CD4-positive, alpha-beta memory T cell (primary cell): ENCODE results near the gene ZNF385C. TPM values are rescaled to one million over a fixed set of nuclear protein-coding genes. Genes with fewer than 3 reads are reported as not detected.
A peak's percentile ranks its signal among the peaks of the same experiment; 100 is the strongest.

Experiments
- CTCF ChIA-PET: fragments of 350-600 bp; sonication (Branson Sonifier 250); formaldehyde crosslinking; loops from one replicate; lab custom pipeline; 2021; ENCODE audit warnings: inconsistent platforms; ENCODE audit not compliant: partially characterized antibody; lab: Charles Lee
- POLR2A ChIA-PET: fragments of 350-600 bp; sonication (Branson Sonifier 250); formaldehyde crosslinking; loops from one replicate; lab custom pipeline; 2021; ENCODE audit not compliant: partially characterized antibody; lab: Charles Lee
- DNase-seq, 5 donors: peaks; one replicate each; pipeline versions ENCODE4 v3.0.0 to v3.0.0-alpha.2; 2020 to 2022; ENCODE audit warnings: mixed read lengths in 1 of 5
- H3K27ac ChIP-seq: one replicate; pipeline ENCODE4 v1.7.0; 2013; ENCODE audit warnings: low read depth, low read length
- H3K27me3 ChIP-seq: 2 replicates; pipeline ENCODE4 v1.7.0; 2013; ENCODE audit warnings: mild to moderate bottlenecking, low read length, moderate library complexity; ENCODE audit not compliant: insufficient read depth
- H3K36me3 ChIP-seq: 2 replicates; pipeline ENCODE4 v1.7.0; 2013; ENCODE audit warnings: mild to moderate bottlenecking, low read length, moderate library complexity; ENCODE audit not compliant: insufficient read depth
- H3K4me1 ChIP-seq: 2 replicates; pipeline ENCODE4 v1.7.0; 2013; ENCODE audit warnings: mild to moderate bottlenecking, low read length, moderate library complexity; ENCODE audit not compliant: insufficient read depth
- H3K4me3 ChIP-seq, 2 donors: one replicate each; pipeline ENCODE4 v1.7.0; 2013; ENCODE audit warnings: low read length in 2 of 2, mild to moderate bottlenecking in 1 of 2
- H3K9me3 ChIP-seq, 2 donors: one replicate each; pipeline ENCODE4 v1.7.0; 2013; ENCODE audit warnings: low read length in 2 of 2, control low read depth in 1 of 2; ENCODE audit not compliant: control insufficient read depth in 1 of 2
- H3K27ac Mint-ChIP-seq, 7 donors: one replicate each; pipeline ENCODE4 v1.8.0; 2020 to 2021; ENCODE audit warnings: mixed read lengths in 7 of 7, mild to moderate bottlenecking in 6 of 7, inconsistent platforms in 3 of 7, moderate library complexity in 3 of 7
- H3K27me3 Mint-ChIP-seq, 2 donors: one replicate each; pipeline ENCODE4 v1.8.0; 2020 to 2021; ENCODE audit warnings: mixed read lengths in 2 of 2
- H3K36me3 Mint-ChIP-seq, 2 donors: one replicate each; pipeline ENCODE4 v1.8.0; 2020 to 2021; ENCODE audit warnings: mixed read lengths in 2 of 2, inconsistent platforms in 1 of 2, mild to moderate bottlenecking in 1 of 2
- H3K4me1 Mint-ChIP-seq, 4 donors: one replicate each; pipeline ENCODE4 v1.8.0; 2020 to 2021; ENCODE audit warnings: mixed read lengths in 4 of 4, mild to moderate bottlenecking in 1 of 4
- H3K4me3 Mint-ChIP-seq, 8 donors: one replicate each; pipeline ENCODE4 v1.8.0; 2020 to 2021; ENCODE audit warnings: mixed read lengths in 8 of 8, mild to moderate bottlenecking in 7 of 8, moderate library complexity in 6 of 8, inconsistent platforms in 3 of 8
- H3K9me3 Mint-ChIP-seq, 8 donors: one replicate each; pipeline ENCODE4 v1.8.0; 2020 to 2021; ENCODE audit warnings: mixed read lengths in 8 of 8, mild to moderate bottlenecking in 5 of 8, inconsistent platforms in 3 of 8, moderate library complexity in 1 of 8
- intact Hi-C: fragments of 100-400 bp; cut with micrococcal nuclease; formaldehyde crosslinking; loops from one replicate; pipeline ENCODE4 v1.15.1; 2023
- polyA plus RNA-seq, 2 donors: library from polyadenylated mRNA; unstranded; fragments of 300-500 nt; fragmentation: Illumina TruSeq; gene quantifications; one replicate each; pipeline ENCODE4 v1.2.3, GENCODE V29; 2021
- total RNA-seq, 2 experiments: library from RNA; stranded (reverse); gene quantifications; one replicate each; pipeline ENCODE4 v1.2.3, GENCODE V29; 2021

Gene ZNF385C
- total and polyA plus RNA-seq, 4 experiments from 2014 or later = 0.36 TPM; not detected in 3

DNA sequence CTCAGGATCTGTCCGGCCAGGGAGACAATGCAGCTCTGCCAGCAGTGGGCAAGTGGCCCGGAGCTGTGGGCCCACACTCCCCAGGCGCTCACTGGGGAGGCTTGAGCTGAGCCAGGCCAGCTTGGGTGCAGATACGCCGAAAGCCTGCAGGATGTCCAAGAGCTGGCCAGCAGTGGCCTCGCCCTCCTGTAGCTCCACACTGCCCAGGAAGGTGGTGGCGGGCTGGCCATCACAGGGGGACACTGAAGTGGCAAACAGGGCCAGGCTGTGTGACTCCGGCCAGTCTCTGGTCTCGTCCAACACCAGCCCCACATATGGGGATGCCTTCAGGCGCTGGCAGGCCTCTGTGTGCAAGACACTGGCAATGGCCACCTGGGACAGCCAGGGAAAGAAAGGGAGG is 57.5 kb downstream of the ZNF385C start:
- CTCF ChIA-PET = interaction anchor here (0.9 to 1.6 kb wide), 9 partner anchors 9 to 79 kb away, joined by 3 to 4 read pairs (median 3); partner anchors contain the start of gene DNAJC7
- H3K4me1 Mint-ChIP-seq = no peaks in the 10 kb centered on the region
- peaks cover 3 to 11% of the 10 kb centered on the region in 2 donors for H3K27me3 Mint-ChIP-seq

DNA sequence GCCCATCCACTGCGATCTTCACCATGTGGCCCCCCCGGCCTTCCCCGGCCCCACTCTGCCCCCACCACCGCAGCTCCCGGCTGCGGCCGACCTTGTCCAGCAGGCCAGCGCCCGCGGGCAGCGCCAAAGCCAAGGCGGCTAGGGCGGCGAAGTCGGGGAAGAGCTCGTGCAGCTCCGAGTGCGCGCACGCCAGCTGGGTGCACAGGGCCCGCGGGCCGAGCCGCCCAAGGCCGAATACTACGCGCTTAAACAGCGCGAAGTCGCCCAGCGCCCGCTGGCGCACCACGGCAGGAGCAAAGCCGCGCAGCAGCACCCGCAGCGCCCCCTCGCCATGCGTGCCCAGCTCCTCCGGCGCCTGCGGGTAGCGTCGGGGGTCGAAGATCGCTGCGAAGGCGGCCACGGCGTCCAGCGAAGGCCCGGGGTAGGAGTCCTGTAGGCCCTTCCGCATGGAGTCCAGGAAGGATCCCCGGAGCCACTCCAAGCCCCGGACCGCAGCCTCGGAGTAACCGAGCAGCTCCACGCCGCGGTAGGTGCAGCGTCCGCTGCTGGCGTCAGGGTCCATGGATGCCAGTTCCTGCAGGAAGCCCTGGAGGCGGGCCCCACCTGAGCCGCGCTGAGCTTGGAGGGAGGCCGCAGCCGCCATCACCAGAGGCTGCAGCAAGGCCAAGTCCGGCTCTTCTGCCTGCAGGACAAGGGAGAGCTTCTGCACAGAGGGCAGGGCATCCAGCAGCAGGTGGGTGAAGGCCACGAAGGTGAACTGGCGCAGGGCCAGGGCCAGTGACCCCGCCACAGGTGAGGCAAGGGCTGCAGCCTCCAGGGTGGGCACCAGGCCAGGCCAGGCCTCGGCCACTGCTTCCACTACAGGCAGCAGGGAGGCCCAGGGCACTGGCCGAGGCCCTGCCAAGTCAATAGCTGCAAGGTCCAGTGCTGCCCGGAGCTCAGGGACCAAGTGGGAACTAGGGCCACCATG is 58.2 kb downstream of the ZNF385C start:
- Mint-ChIP-seq H3K4me1 (no peaks in the 10 kb centered on the region), H3K27me3 (peaks cover 3 to 12% of the 10 kb centered on the region in 2 donors), H3K27ac (no peak overlapping the region), H3K36me3 (no peaks in the 10 kb centered on the region), H3K4me3 (no peak overlapping the region), H3K9me3 (no peaks in the 10 kb centered on the region)
- H3K9me3 ChIP-seq = no peaks in the 10 kb centered on the region
- ChIA-PET CTCF (interaction anchor here (1.3 to 1.9 kb wide), 4 partner anchors 9 to 25 kb away, joined by 3 to 4 read pairs (median 3); no protein-coding TSS in a partner anchor), POLR2A (interaction anchor here (0.7 kb wide), 1 partner anchor 20 kb away, joined by 3 read pairs; the partner anchor contains the start of gene NKIRAS2)
- H3K4me3 ChIP-seq = no peak overlapping the region
- intact Hi-C loops = no loop called here
- no peak for DNase-seq
- H3K4me1 ChIP-seq = no peaks in the 10 kb centered on the region
- H3K27me3 ChIP-seq = no peaks in the 10 kb centered on the region
- H3K36me3 ChIP-seq = no peaks in the 10 kb centered on the region
- H3K27ac ChIP-seq = no peak overlapping the region

More for the DNA sequence above, 57.5 kb downstream of the ZNF385C start:
- H3K4me1 ChIP-seq = no peaks in the 10 kb centered on the region
- H3K36me3 Mint-ChIP-seq = no peaks in the 10 kb centered on the region
- intact Hi-C loops = no loop called here
- no peaks in the 10 kb centered on the region for H3K27me3 ChIP-seq
- H3K9me3 Mint-ChIP-seq = no peaks in the 10 kb centered on the region
- no peak overlapping the region for H3K4me3 ChIP-seq
- POLR2A ChIA-PET = no interaction called here
- H3K9me3 ChIP-seq = no peaks in the 10 kb centered on the region
- no peak overlapping the region for H3K27ac ChIP-seq
- H3K36me3 ChIP-seq = no peaks in the 10 kb centered on the region
- no peak overlapping the region for H3K4me3 Mint-ChIP-seq
- no peak overlapping the region for H3K27ac Mint-ChIP-seq
- DNase-seq = no peak

DNA sequence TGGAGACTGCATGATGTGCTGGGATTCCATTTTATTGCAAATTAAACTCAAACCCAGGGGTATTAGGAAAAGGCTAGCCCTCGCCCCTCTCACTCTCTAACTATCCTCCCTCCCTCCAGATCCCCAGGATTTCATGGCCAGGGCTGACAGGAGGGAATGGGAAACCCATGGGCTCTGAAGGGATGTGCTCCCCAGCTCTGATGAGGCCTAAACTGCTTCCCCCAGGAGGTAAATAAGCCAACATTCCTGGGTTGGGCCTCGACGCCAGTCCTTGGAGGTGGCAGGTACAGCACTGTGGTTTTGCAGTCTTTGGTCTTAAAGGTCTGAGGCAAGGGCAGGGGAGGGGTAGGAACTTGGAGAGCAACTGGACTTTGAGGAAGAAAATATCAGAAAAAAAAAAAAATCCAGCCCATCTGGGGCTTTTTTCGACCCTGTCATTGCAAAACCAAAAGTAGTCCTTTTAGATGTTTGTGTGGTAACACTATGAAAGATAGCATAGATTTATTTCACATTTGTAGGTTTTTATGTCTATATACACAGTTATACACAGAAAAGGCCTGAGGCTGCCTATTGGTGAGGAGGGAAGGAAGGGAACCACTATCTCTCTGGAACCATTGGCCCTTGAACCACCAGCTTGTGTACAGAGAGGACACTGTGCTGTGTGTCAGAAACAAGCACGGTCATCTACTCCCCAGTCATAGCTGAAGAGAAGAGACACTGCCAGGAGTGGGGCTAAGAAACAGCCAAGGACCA is 59.9 kb downstream of the ZNF385C start:
- no peaks in the 10 kb centered on the region for H3K4me1 ChIP-seq
- DNase-seq = no peak
- CTCF ChIA-PET = interaction anchor here (1.3 to 1.9 kb wide), 2 partner anchors 20 to 77 kb away, joined by 3 to 4 read pairs; no protein-coding TSS in a partner anchor
- H3K4me3 ChIP-seq = no peak overlapping the region
- no peaks in the 10 kb centered on the region for H3K9me3 ChIP-seq
- Mint-ChIP-seq H3K4me1 (peaks cover 0 to 2% (median 0%) of the 10 kb centered on the region in 4 donors), H3K4me3 (no peak overlapping the region), H3K27ac (no peak overlapping the region), H3K27me3 (peaks cover 3 to 17% of the 10 kb centered on the region in 2 donors), H3K36me3 (no peaks in the 10 kb centered on the region), H3K9me3 (no peaks in the 10 kb centered on the region)
- H3K27ac ChIP-seq = no peak overlapping the region
- intact Hi-C loops = no loop called here
- no peaks in the 10 kb centered on the region for H3K36me3 ChIP-seq
- H3K27me3 ChIP-seq = no peaks in the 10 kb centered on the region
- POLR2A ChIA-PET = no interaction called here

DNA sequence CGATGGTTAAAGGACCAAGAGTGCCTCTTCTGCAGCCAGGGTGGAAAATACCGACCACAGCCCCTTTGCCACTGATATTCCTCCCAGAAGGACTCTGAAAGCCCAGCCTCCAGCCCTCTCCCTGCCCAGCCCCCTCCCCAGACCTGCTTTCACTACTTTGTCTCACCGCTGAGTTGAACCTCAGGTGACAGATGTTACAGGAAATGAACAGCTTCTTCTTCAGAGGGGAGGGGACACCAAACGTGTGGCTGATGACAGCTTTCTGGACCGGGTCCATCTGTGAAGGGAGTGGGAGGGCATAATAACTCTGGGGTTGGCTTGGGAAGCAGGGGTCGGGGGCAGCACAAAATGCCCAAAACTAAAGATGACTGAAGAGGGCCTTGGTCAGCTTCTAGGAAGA is 64.2 kb downstream of the ZNF385C start:
- Mint-ChIP-seq H3K27me3 (peaks cover 2 to 17% of the 10 kb centered on the region in 2 donors), H3K36me3 (no peaks in the 10 kb centered on the region), H3K9me3 (no peaks in the 10 kb centered on the region), H3K4me1 (peaks cover 0 to 2% (median 0%) of the 10 kb centered on the region in 4 donors), H3K4me3 (no peak overlapping the region), H3K27ac (peak overlapping the region in 1 of 7 donors; percentile 14)
- Histone ChIP-seq H3K9me3 (no peaks in the 10 kb centered on the region), H3K4me1 (no peaks in the 10 kb centered on the region), H3K27me3 (no peaks in the 10 kb centered on the region), H3K36me3 (no peaks in the 10 kb centered on the region), H3K4me3 (no peak overlapping the region), H3K27ac (no peak overlapping the region)
- POLR2A ChIA-PET = interaction anchor here (0.5 to 1.0 kb wide), 2 partner anchors 17 to 1740 kb away, joined by 3 read pairs; partner anchors contain the start of gene DNAJC7
- no peak for DNase-seq
- CTCF ChIA-PET = interaction anchor here (1.1 to 4.1 kb wide), 2 partner anchors 9 to 38 kb away, joined by 3 to 17 read pairs; no protein-coding TSS in a partner anchor
- intact Hi-C loops = no loop called here

DNA sequence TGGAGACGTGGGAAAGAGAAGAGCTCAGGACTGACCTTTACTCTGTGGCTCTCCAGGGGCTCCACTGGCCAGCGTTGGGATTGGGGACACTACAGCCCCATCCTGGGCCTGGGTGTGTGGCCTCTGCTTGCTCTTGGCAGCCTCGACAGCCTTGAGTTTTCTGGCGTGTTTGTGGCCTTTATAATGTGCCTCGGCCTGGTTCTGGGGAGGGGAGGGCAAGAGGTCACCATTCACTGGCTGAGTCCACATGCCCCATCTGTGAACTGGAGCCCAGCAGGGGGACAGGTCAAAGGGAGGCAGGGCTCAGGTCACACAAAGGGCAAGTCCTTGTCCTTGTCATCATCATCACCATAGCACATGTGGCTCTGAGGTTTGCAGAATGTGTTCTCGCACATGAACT is 66.7 kb downstream of the ZNF385C start:
- CTCF ChIA-PET = interaction anchor here (0.8 to 2.5 kb wide), 2 partner anchors 12 to 14 kb away, joined by 3 to 9 read pairs; partner anchors contain the start of gene NKIRAS2
- H3K9me3 ChIP-seq = no peaks in the 10 kb centered on the region

DNA sequence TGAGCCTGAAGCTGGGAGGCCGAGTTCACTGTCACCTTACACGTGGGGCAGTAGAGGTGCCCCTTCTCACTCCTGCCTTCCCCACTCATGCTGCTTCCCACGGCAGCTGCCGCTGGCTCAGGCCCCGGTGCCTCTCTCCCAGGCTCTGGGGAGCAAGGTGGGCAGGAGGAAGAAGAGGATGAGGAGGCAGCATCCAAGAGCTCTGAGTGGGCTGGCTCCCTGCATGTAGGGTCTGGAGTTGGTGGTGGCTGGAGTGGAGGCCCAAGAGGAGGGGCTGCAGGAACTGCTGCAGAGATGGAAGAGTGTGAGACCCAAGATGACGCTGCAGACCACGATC is 69.5 kb downstream of the ZNF385C start:
- Histone ChIP-seq H3K9me3 (no peaks in the 10 kb centered on the region), H3K4me3 (no peak overlapping the region), H3K4me1 (peaks cover 6% of the 10 kb centered on the region), H3K27ac (no peak overlapping the region), H3K27me3 (no peaks in the 10 kb centered on the region), H3K36me3 (peaks cover 6% of the 10 kb centered on the region)
- DNase-seq = no peak
- peaks cover 3 to 6% (median 5%) of the 10 kb centered on the region in 4 donors for H3K4me1 Mint-ChIP-seq
- POLR2A ChIA-PET = interaction anchor here (1.5 kb wide), 1 partner anchor 11 kb away, joined by 5 read pairs; the partner anchor contains the start of gene DNAJC7
- H3K36me3 Mint-ChIP-seq = peaks cover 4 to 13% of the 10 kb centered on the region in 2 donors
- no peak overlapping the region for H3K27ac Mint-ChIP-seq
- intact Hi-C loops = loop anchor here (5.0 kb wide), 1 partner anchor 154 kb away; the partner anchor contains the start of gene KCNH4
- no peaks in the 10 kb centered on the region for H3K9me3 Mint-ChIP-seq
- H3K27me3 Mint-ChIP-seq = peaks cover 2 to 4% of the 10 kb centered on the region in 2 donors
- H3K4me3 Mint-ChIP-seq = no peak overlapping the region
- CTCF ChIA-PET = interaction anchor here (1.1 to 2.2 kb wide), 4 partner anchors 9 to 74 kb away, joined by 3 to 6 read pairs (median 4); partner anchors contain the start of genes DNAJC7 and NKIRAS2

More for the DNA sequence above, 66.7 kb downstream of the ZNF385C start:
- Histone ChIP-seq H3K4me3 (no peak overlapping the region), H3K4me1 (no peaks in the 10 kb centered on the region), H3K36me3 (no peaks in the 10 kb centered on the region), H3K27me3 (no peaks in the 10 kb centered on the region), H3K27ac (no peak overlapping the region)
- peaks cover 2 to 9% of the 10 kb centered on the region in 2 donors for H3K27me3 Mint-ChIP-seq
- H3K4me3 Mint-ChIP-seq = no peak overlapping the region
- no peaks in the 10 kb centered on the region for H3K9me3 Mint-ChIP-seq
- intact Hi-C loops = no loop called here
- H3K27ac Mint-ChIP-seq = no peak overlapping the region
- DNase-seq = no peak
- POLR2A ChIA-PET = no interaction called here
- H3K36me3 Mint-ChIP-seq = no peaks in the 10 kb centered on the region
- H3K4me1 Mint-ChIP-seq = peaks cover 0 to 2% (median 0%) of the 10 kb centered on the region in 4 donors
